ENCODE measurements around the gene ACTR1A.

ACTR1A gene

GRCh38 chr10:102484021-102484420, 18.5 kb downstream of the ACTR1A start:
- FAIRE-seq, result no peak
- TF ChIP-seq CTCF (IDR thresholded peaks at IDR 0.05; ENCODE audit: insufficient read depth, missing control alignments), result no peak

GRCh38 chr10:102480396-102480795, 22.1 kb downstream of the ACTR1A start:
- FAIRE-seq (no peak), DNase-seq (ENCODE audit: insufficient read length, low spot score) (no peak)
- no peak for TF ChIP-seq CTCF (IDR thresholded peaks at IDR 0.05; ENCODE audit: insufficient read depth, missing control alignments)

More at GRCh38 chr10:102484021-102484420, 18.5 kb downstream of the ACTR1A start:
- DNase-seq (ENCODE audit: insufficient read length, low spot score), result no peak

- no peak for TF ChIP-seq CTCF (IDR thresholded peaks at IDR 0.05; ENCODE audit: insufficient read depth, missing control alignments)
- DNase-seq (ENCODE audit: insufficient read length, low spot score) (no peak), FAIRE-seq (no peak)
Observed at GRCh38 chr10:102479651-102480050, 22.9 kb downstream of the ACTR1A start.

GRCh38 chr10:102476466-102477141, 25.9 kb downstream of the ACTR1A start:
- DNase-seq (ENCODE audit: insufficient read length, low spot score) (no peak), FAIRE-seq (no peak)
- no peak for TF ChIP-seq CTCF (IDR thresholded peaks at IDR 0.05; ENCODE audit: insufficient read depth, missing control alignments)

GRCh38 chr10:102475451-102476040, 27.0 kb downstream of the ACTR1A start:
- no peak for DNase-seq (ENCODE audit: insufficient read length, low spot score)
- no peak for FAIRE-seq
- no peak for TF ChIP-seq CTCF (IDR thresholded peaks at IDR 0.05; ENCODE audit: insufficient read depth, missing control alignments)

- DNase-seq (ENCODE audit: insufficient read length, low spot score), result no peak
- FAIRE-seq, result no peak
- TF ChIP-seq CTCF (IDR thresholded peaks at IDR 0.05; ENCODE audit: insufficient read depth, missing control alignments), result no peak
Observed at GRCh38 chr10:102473445-102474331, 28.8 kb downstream of the ACTR1A start.

All from D721Med (cell line).